Neutrophil (primary cell): ENCODE results near the gene DDO.

Source experiments
- H3K27ac ChIP-seq: fragments of 200-600 bp; sonication (generic); 2 replicates; pipeline ENCODE4 v1.5.1; 2016; ENCODE audit warnings: mild to moderate bottlenecking, moderate library complexity
- H3K27me3 ChIP-seq: fragments of 200-600 bp; sonication (generic); 2 replicates; pipeline ENCODE4 v1.6.0; 2016; ENCODE audit warnings: mild to moderate bottlenecking
- H3K36me3 ChIP-seq: fragments of 200-600 bp; sonication (generic); 2 replicates; pipeline ENCODE4 v1.5.1; 2017
- H3K4me1 ChIP-seq, 2 experiments: fragments of 200-600 bp in 1 of 2; sonication (generic) in 1 of 2; 1 replicate in 1 of 2; 2 replicates in 1 of 2; pipeline versions ENCODE4 v1.5.1 to v1.6.1; 2013 to 2016; ENCODE audit warnings: low read depth in 1 of 2, low read length in 1 of 2, mild to moderate bottlenecking in 1 of 2, moderate library complexity in 1 of 2; ENCODE audit not compliant: control insufficient read depth in 1 of 2, insufficient read depth in 1 of 2
- H3K4me3 ChIP-seq, 2 experiments: fragments of 200-600 bp in 1 of 2; sonication (generic) in 1 of 2; 1 replicate in 1 of 2; 2 replicates in 1 of 2; pipeline ENCODE4 v1.5.1; 2013 to 2016; ENCODE audit warnings: low read depth in 1 of 2, low read length in 1 of 2, mild to moderate bottlenecking in 1 of 2, moderate library complexity in 1 of 2
- H3K9me3 ChIP-seq: fragments of 200-600 bp; sonication (generic); 2 replicates; pipeline ENCODE4 v1.5.1; 2016
- TF ChIP-seq, protein P1 (sequence below): fragments of 200-600 bp; sonication (generic); IDR thresholded peaks from 2 replicates; pipeline ENCODE4 v1.5.1; 2016; ENCODE audit warnings: antibody characterized with exemption

The DDO gene

DNA sequence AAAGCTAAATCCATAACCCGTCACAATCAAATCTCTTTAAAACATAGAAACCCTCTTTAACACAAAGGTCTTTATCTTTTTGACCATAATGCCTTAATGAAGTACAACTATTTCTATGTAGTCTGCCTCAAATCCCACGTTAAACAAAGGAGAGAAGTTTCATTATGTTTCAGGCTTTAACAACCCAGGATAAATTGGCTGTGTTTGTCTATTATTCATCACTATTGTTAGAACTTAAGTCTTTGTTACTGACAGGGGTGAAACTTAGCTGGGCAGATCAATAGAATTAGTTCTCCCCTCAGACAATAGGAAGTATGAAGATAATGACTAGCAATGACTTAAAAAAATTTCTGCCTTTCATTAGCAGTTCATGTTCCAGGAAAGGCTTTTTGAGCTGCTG lies 47.1 kb downstream of the DDO start:
- Histone ChIP-seq H3K27me3 (peaks cover 37% of the 10 kb centered on the region), H3K4me1 (no peaks in the 10 kb centered on the region), H3K27ac (no peak overlapping the region), H3K36me3 (no peaks in the 10 kb centered on the region), H3K9me3 (no peaks in the 10 kb centered on the region), H3K4me3 (no peak overlapping the region)
- TF ChIP-seq, protein P1, sequence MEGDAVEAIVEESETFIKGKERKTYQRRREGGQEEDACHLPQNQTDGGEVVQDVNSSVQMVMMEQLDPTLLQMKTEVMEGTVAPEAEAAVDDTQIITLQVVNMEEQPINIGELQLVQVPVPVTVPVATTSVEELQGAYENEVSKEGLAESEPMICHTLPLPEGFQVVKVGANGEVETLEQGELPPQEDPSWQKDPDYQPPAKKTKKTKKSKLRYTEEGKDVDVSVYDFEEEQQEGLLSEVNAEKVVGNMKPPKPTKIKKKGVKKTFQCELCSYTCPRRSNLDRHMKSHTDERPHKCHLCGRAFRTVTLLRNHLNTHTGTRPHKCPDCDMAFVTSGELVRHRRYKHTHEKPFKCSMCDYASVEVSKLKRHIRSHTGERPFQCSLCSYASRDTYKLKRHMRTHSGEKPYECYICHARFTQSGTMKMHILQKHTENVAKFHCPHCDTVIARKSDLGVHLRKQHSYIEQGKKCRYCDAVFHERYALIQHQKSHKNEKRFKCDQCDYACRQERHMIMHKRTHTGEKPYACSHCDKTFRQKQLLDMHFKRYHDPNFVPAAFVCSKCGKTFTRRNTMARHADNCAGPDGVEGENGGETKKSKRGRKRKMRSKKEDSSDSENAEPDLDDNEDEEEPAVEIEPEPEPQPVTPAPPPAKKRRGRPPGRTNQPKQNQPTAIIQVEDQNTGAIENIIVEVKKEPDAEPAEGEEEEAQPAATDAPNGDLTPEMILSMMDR = no peak

- H3K27ac ChIP-seq = no peak overlapping the region
- no peaks in the 10 kb centered on the region for H3K4me1 ChIP-seq
- H3K9me3 ChIP-seq = no peaks in the 10 kb centered on the region
- H3K36me3 ChIP-seq = no peaks in the 10 kb centered on the region
- TF ChIP-seq, protein P1 = no peak
- H3K27me3 ChIP-seq = peaks cover 41% of the 10 kb centered on the region
- H3K4me3 ChIP-seq = no peak overlapping the region
These were observed 47.5 kb downstream of the DDO start for GRCh38 chr6:110367825-110368224.

- H3K27ac ChIP-seq = no peak overlapping the region
- H3K9me3 ChIP-seq = no peaks in the 10 kb centered on the region
- H3K36me3 ChIP-seq = no peaks in the 10 kb centered on the region
- H3K4me1 ChIP-seq = no peaks in the 10 kb centered on the region
- no peak overlapping the region for H3K4me3 ChIP-seq
- peaks cover 50% of the 10 kb centered on the region for H3K27me3 ChIP-seq
- TF ChIP-seq, protein P1 = no peak
These were observed 48.4 kb downstream of the DDO start for GRCh38 chr6:110366975-110367374.

DNA sequence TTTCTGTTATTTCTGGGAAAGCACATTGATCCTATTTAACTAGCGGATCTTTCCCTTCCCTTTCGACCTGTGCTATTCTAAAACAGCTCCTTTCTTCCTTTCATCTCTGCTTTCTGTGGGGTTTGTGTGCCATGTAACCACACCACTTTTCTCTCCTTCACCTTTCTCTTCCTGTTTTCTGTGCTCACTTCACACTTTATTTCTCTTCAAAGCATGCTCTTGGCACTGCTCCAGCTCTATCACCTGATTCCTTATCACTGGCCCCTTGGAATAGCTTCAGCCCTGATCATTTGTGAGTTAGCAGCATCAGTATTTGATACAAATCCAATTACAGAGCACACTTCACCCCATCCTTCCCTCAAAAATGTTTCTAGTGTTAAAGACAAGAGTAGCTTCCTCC lies 49.1 kb downstream of the DDO start:
- H3K27me3 ChIP-seq = peaks cover 55% of the 10 kb centered on the region
- no peaks in the 10 kb centered on the region for H3K4me1 ChIP-seq
- no peaks in the 10 kb centered on the region for H3K9me3 ChIP-seq
- TF ChIP-seq, protein P1 = no peak
- no peaks in the 10 kb centered on the region for H3K36me3 ChIP-seq
- no peak overlapping the region for H3K27ac ChIP-seq
- H3K4me3 ChIP-seq = no peak overlapping the region

GRCh38 chr6:110364364-110365105 lies 50.8 kb downstream of the DDO start:
- Histone ChIP-seq H3K27me3 (peaks cover 69% of the 10 kb centered on the region), H3K4me1 (no peaks in the 10 kb centered on the region)
- TF ChIP-seq, protein P1 = no peak

More at GRCh38 chr6:110364364-110365105, 50.8 kb downstream of the DDO start:
- no peaks in the 10 kb centered on the region for H3K9me3 ChIP-seq
- H3K27ac ChIP-seq = no peak overlapping the region
- H3K36me3 ChIP-seq = no peaks in the 10 kb centered on the region
- no peak overlapping the region for H3K4me3 ChIP-seq
